LNCaP clone FGC (cell line): ENCODE results near the gene ACHE.
A peak's percentile ranks its signal among the peaks of the same experiment; 100 is the strongest.

Experiments used
- DNase-seq: peaks from one replicate; pipeline ENCODE4 v3.0.0-alpha.2; 2011; ENCODE audit warnings: low read depth
- H3K4me3 ChIP-seq: 2 replicates; pipeline ENCODE4 v1.5.1; 2011; ENCODE audit warnings: mild to moderate bottlenecking, low read depth, low read length, control low read depth
- CTCF ChIP-seq: IDR thresholded peaks from 2 replicates; pipeline ENCODE4 v1.5.1; 2012; ENCODE audit warnings: mild to moderate bottlenecking; ENCODE audit not compliant: control insufficient read depth, insufficient read depth; ENCODE audit errors: extremely low read depth

Gene ACHE

DNA sequence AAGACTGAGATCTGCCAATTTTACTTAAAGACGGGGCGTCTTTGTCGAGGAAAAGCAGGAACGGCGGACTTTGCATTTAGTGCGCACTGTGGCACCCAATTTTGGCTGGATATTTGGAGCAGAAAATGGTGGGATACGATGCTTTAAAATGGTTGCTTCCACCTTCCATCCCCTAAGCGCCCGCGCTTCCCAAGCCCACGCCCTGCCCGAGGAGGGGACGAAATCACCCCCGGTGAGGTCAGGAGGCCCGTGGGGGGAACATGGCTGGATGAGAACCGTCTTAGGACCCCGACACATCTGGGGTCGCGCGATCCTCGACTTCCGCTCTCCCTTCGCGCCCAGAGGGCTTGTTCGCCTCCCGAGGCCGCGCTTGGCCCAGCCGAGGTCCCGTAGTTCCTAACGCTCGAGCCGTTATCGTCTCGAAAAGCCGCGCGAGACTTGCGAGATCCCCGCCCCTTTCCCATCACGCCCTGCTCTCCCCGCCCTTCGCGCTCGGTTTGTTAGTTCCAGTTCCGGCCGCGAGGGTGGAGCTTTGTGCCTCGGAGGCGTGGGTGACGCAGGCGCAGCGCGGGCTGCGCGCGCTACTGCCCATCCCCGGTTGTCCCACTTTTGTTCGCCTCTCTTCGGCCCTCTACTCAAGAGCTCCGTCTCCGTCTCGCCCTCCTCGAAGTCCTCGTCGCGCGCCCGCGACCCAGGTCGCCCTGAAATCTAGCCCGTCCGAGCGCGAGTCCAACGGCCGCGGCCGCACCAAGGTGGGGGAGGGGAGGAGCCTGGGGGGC is 20.9 kb downstream of the ACHE start, which contains the start of gene SRRT:
SRRT (plus strand) TSS at position 527 of the 779 bp plus-strand sequence. CDS start 488 bp downstream, outside the sequence.
- no peak for TF ChIP-seq CTCF
- peak; percentile 94 for DNase-seq
- H3K4me3 ChIP-seq, result peak within 1 kb of the TSS; percentile 93

GRCh38 chr7:100874300-100874576 is 21.4 kb downstream of the ACHE start:
- H3K4me3 ChIP-seq, result peak overlapping the region; percentile 93
- no peak for DNase-seq
- TF ChIP-seq CTCF, result no peak

- H3K4me3 ChIP-seq, result peak overlapping the region; percentile 93
- DNase-seq, result no peak
Measured at GRCh38 chr7:100873599-100874299, 21.9 kb downstream of the ACHE start.

DNA sequence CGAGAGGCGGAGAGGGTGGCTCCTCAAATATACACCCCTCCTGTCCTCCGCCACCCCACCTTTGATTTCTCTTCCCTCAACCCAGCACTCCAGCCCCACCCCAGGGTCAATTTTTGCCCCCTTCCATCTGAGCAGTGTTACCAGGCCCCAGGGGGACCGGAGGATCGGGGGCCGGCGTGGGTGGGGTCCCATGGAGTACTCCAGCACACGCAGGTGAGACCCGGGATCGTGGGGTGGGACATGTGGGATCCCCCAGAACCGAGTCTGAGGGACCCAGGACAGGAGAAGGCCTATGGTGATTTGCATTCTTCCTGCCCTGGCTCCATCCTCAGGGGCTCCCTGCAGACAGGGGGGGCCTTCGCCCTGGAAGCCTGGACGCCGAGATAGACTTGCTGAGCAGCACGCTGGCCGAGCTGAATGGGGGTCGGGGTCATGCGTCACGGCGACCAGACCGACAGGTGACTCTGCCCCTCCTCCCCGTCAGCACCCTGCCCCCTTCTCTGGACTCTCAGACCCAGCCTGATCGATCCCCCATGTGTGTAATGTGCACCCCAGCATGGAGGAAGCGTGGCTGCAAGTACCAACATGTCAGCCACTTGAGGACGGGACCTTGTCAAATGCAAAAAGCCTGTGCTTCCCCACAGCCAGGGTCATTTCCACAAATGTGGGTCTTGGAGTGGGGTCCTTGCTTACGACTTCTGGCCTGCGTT is 27.8 kb downstream of the ACHE start:
- no peak overlapping the region for H3K4me3 ChIP-seq
- no peak for TF ChIP-seq CTCF
- DNase-seq, result no peak

More at GRCh38 chr7:100873599-100874299, 21.9 kb downstream of the ACHE start:
- no peak for TF ChIP-seq CTCF

GRCh38 chr7:100867040-100867775 is 28.5 kb downstream of the ACHE start, which contains the start of gene TRIP6:
TSS of gene TRIP6 (plus strand) at chr7:100867387. CDS start at chr7:100867498, 111 bp downstream.
- DNase-seq, result no peak
- H3K4me3 ChIP-seq, result no peak within 1 kb of the TSS; the same call in 1 of the 2 replicates
- TF ChIP-seq CTCF, result no peak

- no peak for DNase-seq
- no peak for TF ChIP-seq CTCF
- no peak overlapping the region for H3K4me3 ChIP-seq
Measured at GRCh38 chr7:100866729-100867039, 29.0 kb downstream of the ACHE start.
